ENCODE results near the gene GFAP. TPM values are rescaled to one million over a fixed set of nuclear protein-coding genes. Genes with fewer than 3 reads are reported as not detected.

GFAP gene
- total RNA-seq, 2 experiments from 2014 or later = not detected

- H3K4me1 ChIP-seq (ENCODE audit: insufficient read depth, low read length) = no peaks in the 10 kb centered on the region
- TF ChIP-seq CTCF (IDR thresholded peaks at IDR 0.05) = no peak
- ChIA-PET CTCF (no interaction called here), POLR2A (no interaction called here)
- ATAC-seq (ENCODE audit: poor library complexity) (no peak), DNase-seq (no peak)
- no peak overlapping the region for H3K4me3 Mint-ChIP-seq
- no peaks in the 10 kb centered on the region for H3K27me3 ChIP-seq (ENCODE audit: control insufficient read depth in 1 of 2, insufficient read depth in 2 of 2, low read length in 2 of 2)
- no peaks in the 10 kb centered on the region for H3K4me1 Mint-ChIP-seq (ENCODE audit: low read depth)
- no peaks in the 10 kb centered on the region for H3K27me3 Mint-ChIP-seq
- H3K4me3 ChIP-seq (ENCODE audit: low read length) = no peak overlapping the region
- intact Hi-C loops (cut with DNase I, micrococcal nuclease) = no loop called here
- no peak overlapping the region for H3K27ac Mint-ChIP-seq
- H3K9me3 Mint-ChIP-seq = no peaks in the 10 kb centered on the region
- H3K36me3 ChIP-seq (ENCODE audit: insufficient read depth, low read length) = no peaks in the 10 kb centered on the region
- no peaks in the 10 kb centered on the region for H3K9me3 ChIP-seq (ENCODE audit: control insufficient read depth in 1 of 2, insufficient read depth in 1 of 2, low read length in 2 of 2)
- no peaks in the 10 kb centered on the region for H3K36me3 Mint-ChIP-seq (ENCODE audit: low read depth)
- no peak overlapping the region for H3K27ac ChIP-seq (ENCODE audit: low read depth in 1 of 2, low read length in 2 of 2)
These were observed 16.1 kb upstream of the GFAP start for GRCh38 chr17:44931376-44931775.

GRCh38 chr17:44930667-44931066, 15.4 kb upstream of the GFAP start:
- DNase-seq = no peak
- CTCF ChIA-PET = no interaction called here
- Histone ChIP-seq H3K27me3 (ENCODE audit: control insufficient read depth in 1 of 2, insufficient read depth in 2 of 2, low read length in 2 of 2) (no peaks in the 10 kb centered on the region), H3K4me1 (ENCODE audit: insufficient read depth, low read length) (no peaks in the 10 kb centered on the region), H3K4me3 (ENCODE audit: low read length) (no peak overlapping the region), H3K9me3 (ENCODE audit: control insufficient read depth in 1 of 2, insufficient read depth in 1 of 2, low read length in 2 of 2) (no peaks in the 10 kb centered on the region), H3K27ac (ENCODE audit: low read depth in 1 of 2, low read length in 2 of 2) (no peak overlapping the region), H3K36me3 (ENCODE audit: insufficient read depth, low read length) (no peaks in the 10 kb centered on the region)
- Mint-ChIP-seq H3K27me3 (no peaks in the 10 kb centered on the region), H3K27ac (no peak overlapping the region), H3K4me1 (ENCODE audit: low read depth) (no peaks in the 10 kb centered on the region), H3K36me3 (ENCODE audit: low read depth) (no peaks in the 10 kb centered on the region), H3K4me3 (no peak overlapping the region), H3K9me3 (no peaks in the 10 kb centered on the region)
- ATAC-seq (ENCODE audit: poor library complexity) = no peak
- POLR2A ChIA-PET = no interaction called here
- TF ChIP-seq CTCF (IDR thresholded peaks at IDR 0.05) = no peak
- intact Hi-C loops (cut with DNase I, micrococcal nuclease) = no loop called here

- H3K9me3 ChIP-seq (ENCODE audit: control insufficient read depth in 1 of 2, insufficient read depth in 1 of 2, low read length in 2 of 2) = no peaks in the 10 kb centered on the region
- Mint-ChIP-seq H3K9me3 (no peaks in the 10 kb centered on the region), H3K4me1 (ENCODE audit: low read depth) (no peaks in the 10 kb centered on the region), H3K4me3 (no peak overlapping the region), H3K27me3 (no peaks in the 10 kb centered on the region), H3K27ac (no peak overlapping the region), H3K36me3 (ENCODE audit: low read depth) (no peaks in the 10 kb centered on the region)
- no peak overlapping the region for H3K27ac ChIP-seq (ENCODE audit: low read depth in 1 of 2, low read length in 2 of 2)
- POLR2A ChIA-PET = no interaction called here
- DNase-seq (no peak), ATAC-seq (ENCODE audit: poor library complexity) (no peak)
- no peaks in the 10 kb centered on the region for H3K36me3 ChIP-seq (ENCODE audit: insufficient read depth, low read length)
- TF ChIP-seq CTCF (IDR thresholded peaks at IDR 0.05) = no peak
- H3K4me3 ChIP-seq (ENCODE audit: low read length) = no peak overlapping the region
- H3K4me1 ChIP-seq (ENCODE audit: insufficient read depth, low read length) = no peaks in the 10 kb centered on the region
- intact Hi-C loops (cut with DNase I, micrococcal nuclease) = loop anchor here in 1 of 2 experiments (10.0 kb wide), 1 partner anchor 266 kb away; no protein-coding TSS in a partner anchor
- CTCF ChIA-PET = no interaction called here
- H3K27me3 ChIP-seq (ENCODE audit: control insufficient read depth in 1 of 2, insufficient read depth in 2 of 2, low read length in 2 of 2) = no peaks in the 10 kb centered on the region
These were observed 13.8 kb upstream of the GFAP start for GRCh38 chr17:44928950-44929720.

Measured in CD4-positive, alpha-beta T cell (primary cell).